Endothelial cell of umbilical vein (primary cell): ENCODE data around the gene UGT8. TPM values are rescaled to one million over a fixed set of nuclear protein-coding genes. Genes with fewer than 3 reads are reported as not detected.

Experiments
- BruUV-seq: library from RNA; stranded (reverse); fragments of 400-500 nt; replicated peaks from 2 replicates; lab custom pipeline; 2021; lab: Mats Ljungman, UMichigan
- CTCF ChIA-PET: fragments of 300-600, 350-600 bp; sonication (Branson Sonifier 250); formaldehyde crosslinking; loops from one replicate; lab custom pipeline; 2021; ENCODE audit warnings: antibody characterized with exemption, inconsistent platforms; lab: Charles Lee
- POLR2A ChIA-PET: fragments of 300-600, 350-600 bp; sonication (Branson Sonifier 250); formaldehyde crosslinking; loops from one replicate; lab custom pipeline; 2021; ENCODE audit warnings: antibody characterized with exemption, inconsistent platforms; lab: Charles Lee
- DNase-seq: peaks from one replicate; pipeline ENCODE4 v3.0.0-alpha.2; 2011; ENCODE audit warnings: low read depth, low spot score
- FAIRE-seq: peaks from 2 replicates; lab custom pipeline; 2011; peaks lifted over from hg19 to GRCh38; lab: Jason Lieb, UNC
- H2AFZ ChIP-seq: 2 replicates; pipeline ENCODE4 v1.6.0; 2012; ENCODE audit warnings: low read depth, low read length, control low read depth, inconsistent platforms
- H3K27ac ChIP-seq: 2 replicates; pipeline ENCODE4 v1.5.1; 2011; ENCODE audit warnings: low read depth, mild to moderate bottlenecking, control low read depth, low read length, moderate library complexity; ENCODE audit not compliant: insufficient read depth
- H3K27me3 ChIP-seq, 2 experiments: 2 replicates each; pipeline versions ENCODE4 v1.6.0 to v1.6.1; 2011; ENCODE audit warnings: low read length in 2 of 2, mixed read lengths in 1 of 2; ENCODE audit not compliant: control insufficient read depth in 2 of 2, insufficient read depth in 2 of 2
- H3K36me3 ChIP-seq, 2 experiments: 2 replicates in 1 of 2; 3 replicates in 1 of 2; pipeline ENCODE4 v1.5.1; 2011; ENCODE audit warnings: low read length in 2 of 2, mild to moderate bottlenecking in 1 of 2, moderate library complexity in 1 of 2; ENCODE audit not compliant: control insufficient read depth in 2 of 2, insufficient read depth in 2 of 2; ENCODE audit errors: extremely low read depth in 1 of 2
- H3K4me1 ChIP-seq: 3 replicates; pipeline ENCODE4 v1.5.1; 2011; ENCODE audit warnings: mild to moderate bottlenecking, low read length; ENCODE audit not compliant: control insufficient read depth, insufficient read depth; ENCODE audit errors: extremely low read depth
- H3K4me2 ChIP-seq: 2 replicates; pipeline ENCODE4 v1.6.1; 2011; ENCODE audit warnings: low read length, control low read depth, mixed read lengths; ENCODE audit not compliant: insufficient read depth
- H3K4me3 ChIP-seq, 3 experiments: fragments of 200-600 bp in 1 of 3; sonication (generic), shearing (Covaris generic) in 1 of 3; replicated peaks in 1 of 3; 2 replicates each; pipeline ENCODE4 v1.5.1; 2011 to 2016; ENCODE audit warnings: control low read depth in 3 of 3, low read length in 3 of 3, mild to moderate bottlenecking in 2 of 3, inconsistent platforms in 1 of 3, low read depth in 1 of 3, moderate library complexity in 1 of 3; ENCODE audit not compliant: insufficient read depth in 1 of 3
- H3K79me2 ChIP-seq: 2 replicates; pipeline ENCODE4 v1.6.0; 2012; ENCODE audit warnings: low read length, inconsistent platforms; ENCODE audit not compliant: control insufficient read depth, insufficient read depth
- H3K9ac ChIP-seq: replicated peaks from 2 replicates; pipeline ENCODE3; 2011; ENCODE audit warnings: low read length, control low read depth; ENCODE audit not compliant: insufficient read depth; ENCODE audit errors: extremely low read depth
- H3K9me1 ChIP-seq: replicated peaks from 3 replicates; pipeline ENCODE4 v1.6.0; 2011; ENCODE audit warnings: mild to moderate bottlenecking, low read length; ENCODE audit not compliant: control insufficient read depth, insufficient read depth; ENCODE audit errors: extremely low read depth
- H3K9me3 ChIP-seq: replicated peaks from 2 replicates; pipeline ENCODE4 v1.5.1; 2012; ENCODE audit warnings: low read length, inconsistent platforms; ENCODE audit not compliant: control insufficient read depth, insufficient read depth
- H4K20me1 ChIP-seq: replicated peaks from 2 replicates; pipeline ENCODE3; 2011; ENCODE audit warnings: mild to moderate bottlenecking, low read length; ENCODE audit not compliant: control insufficient read depth, insufficient read depth; ENCODE audit errors: extremely low read depth
- CTCF ChIP-seq, 2 donors: IDR thresholded peaks; 1 replicate in 1 of 2; 2 replicates in 1 of 2; pipeline ENCODE4 v1.5.1; 2011; ENCODE audit warnings: low read length in 2 of 2, mild to moderate bottlenecking in 2 of 2, moderate library complexity in 2 of 2, control low read depth in 1 of 2, inconsistent platforms in 1 of 2, low read depth in 1 of 2; ENCODE audit not compliant: insufficient read depth in 1 of 2; ENCODE audit errors: extremely low read depth in 1 of 2
- EZH2 ChIP-seq: IDR thresholded peaks from 2 replicates; pipeline ENCODE4 v1.6.1; 2012; ENCODE audit warnings: borderline replicate concordance, low read depth, mild to moderate bottlenecking, moderate library complexity, low read length, inconsistent platforms; ENCODE audit not compliant: severe bottlenecking
- FOS ChIP-seq: IDR thresholded peaks from 2 replicates; pipeline ENCODE4 v1.6.1; 2011; ENCODE audit warnings: mild to moderate bottlenecking, low read length, moderate library complexity, borderline replicate concordance; ENCODE audit not compliant: insufficient read depth
- GATA2 ChIP-seq: IDR thresholded peaks from 2 replicates; pipeline ENCODE4 v1.7.0; 2011; ENCODE audit warnings: low read depth, mild to moderate bottlenecking, moderate library complexity, mixed read lengths, low read length; ENCODE audit not compliant: insufficient read length, insufficient read depth
- MAX ChIP-seq: IDR thresholded peaks from 2 replicates; pipeline ENCODE4 v1.6.1; 2011; ENCODE audit not compliant: insufficient read depth, insufficient read length
- MYC ChIP-seq: IDR thresholded peaks from one replicate; pipeline ENCODE4 v1.6.1; 2011; ENCODE audit warnings: mild to moderate bottlenecking, low read depth, low read length
- POLR2A ChIP-seq: IDR thresholded peaks from 2 replicates; pipeline ENCODE4 v1.6.1; 2012; ENCODE audit warnings: low read depth, mild to moderate bottlenecking, control low read depth, low read length
- POLR2AphosphoS5 ChIP-seq: IDR thresholded peaks from 2 replicates; pipeline ENCODE4 v1.6.1; 2012; ENCODE audit warnings: low read depth, mild to moderate bottlenecking, control low read depth, low read length, moderate library complexity; ENCODE audit not compliant: insufficient read depth
- dilution Hi-C: fragments of 300-500 bp; cut with MboI; formaldehyde crosslinking; loops from one replicate; pipeline ENCODE4 v1.15.0; 2019; ENCODE audit warnings: low sequenced_read_pairs; ENCODE audit not compliant: extremely low pct_ligation_motif_present
- intact Hi-C: fragments of 100-400 bp; cut with micrococcal nuclease; formaldehyde crosslinking; loops from one replicate; pipeline ENCODE4 v1.10.0; 2022
- polyA plus RNA-seq, 4 experiments: library from polyadenylated mRNA; depleted of rRNA in 3 of 4; stranded (reverse) in 3 of 4; unstranded in 1 of 4; fragments of >200 nt; gene quantifications; 2 replicates each; pipeline versions ENCODE4 v1.2.1 to v1.2.3, GENCODE V29; 2011 to 2012; ENCODE audit warnings: missing spikeins in 1 of 4
- total RNA-seq: library from RNA; stranded (reverse); gene quantifications from 2 replicates; pipeline ENCODE4 v1.2.3, GENCODE V29; 2021

UGT8 gene
- total and polyA plus RNA-seq, 2 donors (not counting 3 experiments of a cell fraction or from before 2014, with no cell fraction given), result 0.11 TPM; not detected in 1

GRCh38 chr4:114607056-114607455, 8.4 kb downstream of the UGT8 start:
- Histone ChIP-seq H3K36me3 (no peaks in the 10 kb centered on the region), H3K9me3 (no peaks in the 10 kb centered on the region), H4K20me1 (no peaks in the 10 kb centered on the region), H3K27me3 (peaks cover 0 to 3% of the 10 kb centered on the region in 2 experiments), H3K4me1 (no peaks in the 10 kb centered on the region), H3K9me1 (no peaks in the 10 kb centered on the region), H2AFZ (no peak overlapping the region), H3K4me2 (no peak overlapping the region), H3K27ac (no peak overlapping the region), H3K4me3 (no peak overlapping the region), H3K79me2 (no peaks in the 10 kb centered on the region), H3K9ac (no peak overlapping the region)
- TF ChIP-seq EZH2 (no peak), FOS (no peak), POLR2A (no peak), POLR2AphosphoS5 (no peak)
- ChIA-PET POLR2A (no interaction called here), CTCF (interaction anchor here (1.6 kb wide), 1 partner anchor 8 kb away, joined by 5 read pairs; no protein-coding TSS in a partner anchor)
- BruUV-seq, result no TSS peak
- dilution Hi-C loops, result no loop called here
- no peak for FAIRE-seq
- no peak for DNase-seq
- intact Hi-C loops, result no loop called here

GRCh38 chr4:114613560-114613959, 15.0 kb downstream of the UGT8 start:
- Histone ChIP-seq H3K27ac (no peak overlapping the region), H3K4me2 (no peak overlapping the region), H3K9me1 (no peaks in the 10 kb centered on the region), H3K4me3 (no peak overlapping the region), H3K4me1 (no peaks in the 10 kb centered on the region), H3K27me3 (no peaks in the 10 kb centered on the region), H3K9me3 (no peaks in the 10 kb centered on the region), H4K20me1 (no peaks in the 10 kb centered on the region), H3K79me2 (no peaks in the 10 kb centered on the region), H2AFZ (no peak overlapping the region), H3K36me3 (no peaks in the 10 kb centered on the region), H3K9ac (no peak overlapping the region)
- ChIA-PET POLR2A (no interaction called here), CTCF (no interaction called here)
- dilution Hi-C loops, result no loop called here
- FAIRE-seq (no peak), DNase-seq (no peak)
- no peak for TF ChIP-seq MAX
- TF ChIP-seq CTCF (IDR thresholded peaks at IDR 0.05; ENCODE audit: extremely low read depth in 1 of 2, insufficient read depth in 1 of 2, low read depth in 1 of 2, low read length in 2 of 2), result no peak
- no peak for TF ChIP-seq EZH2
- TF ChIP-seq POLR2AphosphoS5, result no peak
- TF ChIP-seq POLR2A, result no peak
- no peak for TF ChIP-seq FOS
- TF ChIP-seq MYC, result no peak
- no peak for TF ChIP-seq GATA2
- no TSS peak for BruUV-seq
- intact Hi-C loops, result no loop called here
